Lung (tissue), 12 donors: Measurements from ENCODE around the gene SAMM50. TPM values are rescaled to one million over a fixed set of nuclear protein-coding genes. Genes with fewer than 3 reads are reported as not detected.
A peak's percentile ranks its signal among the peaks of the same experiment; 100 is the strongest.

Experiments used
- ATAC-seq: fragments of 200-7000 bp; cut with Tn5 transposase; one replicate; pipeline ENCODE4 v1.9.1; 2020; ENCODE audit warnings: moderate number of reproducible peaks; ENCODE audit not compliant: insufficient read depth, low FRiP score
- DNase-seq, 3 donors: peaks; one replicate each; pipeline ENCODE4 v3.0.0-alpha.2; 2013 to 2017
- H3K27ac ChIP-seq, 2 donors: one replicate each; pipeline ENCODE4 v1.5.1; 2013; ENCODE audit warnings: mild to moderate bottlenecking in 2 of 2, moderate library complexity in 2 of 2, control low read depth in 1 of 2, inconsistent platforms in 1 of 2, low read depth in 1 of 2, low read length in 1 of 2
- H3K27me3 ChIP-seq, 3 donors: one replicate each; pipeline ENCODE4 v1.5.1; 2013; ENCODE audit warnings: low read length in 2 of 3; ENCODE audit not compliant: control insufficient read depth in 3 of 3, insufficient read depth in 3 of 3
- H3K36me3 ChIP-seq, 4 donors: one replicate each; pipeline ENCODE4 v1.5.1; 2013; ENCODE audit warnings: low read length in 4 of 4, mild to moderate bottlenecking in 1 of 4, moderate library complexity in 1 of 4; ENCODE audit not compliant: control insufficient read depth in 4 of 4, insufficient read depth in 4 of 4
- H3K4me1 ChIP-seq, 5 donors: one replicate each; pipeline ENCODE4 v1.5.1; 2013; ENCODE audit warnings: low read length in 5 of 5, mild to moderate bottlenecking in 2 of 5, moderate library complexity in 1 of 5; ENCODE audit not compliant: control insufficient read depth in 5 of 5, insufficient read depth in 5 of 5
- H3K4me3 ChIP-seq: one replicate; pipeline ENCODE4 v1.5.1; 2013; ENCODE audit warnings: mild to moderate bottlenecking, control low read depth, moderate library complexity
- H3K9ac ChIP-seq, 2 donors: one replicate each; pipeline ENCODE4 v1.5.1; 2013; ENCODE audit warnings: low read length in 2 of 2, control low read depth in 1 of 2; ENCODE audit not compliant: insufficient read depth in 1 of 2
- H3K9me3 ChIP-seq, 4 donors: one replicate each; pipeline ENCODE4 v1.5.1; 2013; ENCODE audit warnings: low read length in 3 of 4, mild to moderate bottlenecking in 1 of 4, moderate library complexity in 1 of 4; ENCODE audit not compliant: control insufficient read depth in 4 of 4, insufficient read depth in 3 of 4
- WGBS, 2 donors: extraction: QIAGEN DNeasy Blood & Tissue Kit; methylation state at CpG; one replicate each; pipeline ENCODE4 v1.1.7; 2013; 5-methylcytosine and 5-hydroxymethylcytosine counted together
- polyA plus RNA-seq, 2 donors: library from polyadenylated mRNA; stranded (reverse); fragments of 200-250 nt; gene quantifications; one replicate each; pipeline ENCODE4 v1.2.1, GENCODE V29; 2013
- total RNA-seq, 2 donors: library from RNA; depleted of rRNA in 1 of 2; stranded (reverse); fragments of >200 nt in 1 of 2; gene quantifications; one replicate each; pipeline ENCODE4 v1.2.1, GENCODE V29; 2014 to 2021
- TF ChIP-seq, protein P1 (sequence below): IDR thresholded peaks from 2 replicates; pipeline ENCODE4 v1.5.1; 2012; ENCODE audit warnings: mild to moderate bottlenecking; ENCODE audit errors: control extremely low read depth, extremely low read depth
- donor health status: control.
- donor health status: control.
- donor health status: Bipolar disorder and iron deficiency.
- donor health status: healthy.
- donor health status: DM: yes; HTN: yes; CAD: no.

The SAMM50 gene
- total and polyA plus RNA-seq, 4 donors, result 11.2 to 35.9 (median 30.5) TPM

GRCh38 chr22:44018594-44018993, 63.4 kb downstream of the SAMM50 start:
- WGBS, 2 donors, result 96 to 99% methylated on average over 9 of the region's 9 CpGs
- Histone ChIP-seq H3K4me3 (no peak overlapping the region), H3K9me3 (no peaks in the 10 kb centered on the region), H3K9ac (no peak overlapping the region), H3K27ac (no peak overlapping the region), H3K4me1 (peaks cover 0 to 32% (median 8%) of the 10 kb centered on the region in 5 donors), H3K27me3 (no peaks in the 10 kb centered on the region), H3K36me3 (no peaks in the 10 kb centered on the region)
- no peak for DNase-seq
- ATAC-seq, result no peak
- TF ChIP-seq, protein P1, sequence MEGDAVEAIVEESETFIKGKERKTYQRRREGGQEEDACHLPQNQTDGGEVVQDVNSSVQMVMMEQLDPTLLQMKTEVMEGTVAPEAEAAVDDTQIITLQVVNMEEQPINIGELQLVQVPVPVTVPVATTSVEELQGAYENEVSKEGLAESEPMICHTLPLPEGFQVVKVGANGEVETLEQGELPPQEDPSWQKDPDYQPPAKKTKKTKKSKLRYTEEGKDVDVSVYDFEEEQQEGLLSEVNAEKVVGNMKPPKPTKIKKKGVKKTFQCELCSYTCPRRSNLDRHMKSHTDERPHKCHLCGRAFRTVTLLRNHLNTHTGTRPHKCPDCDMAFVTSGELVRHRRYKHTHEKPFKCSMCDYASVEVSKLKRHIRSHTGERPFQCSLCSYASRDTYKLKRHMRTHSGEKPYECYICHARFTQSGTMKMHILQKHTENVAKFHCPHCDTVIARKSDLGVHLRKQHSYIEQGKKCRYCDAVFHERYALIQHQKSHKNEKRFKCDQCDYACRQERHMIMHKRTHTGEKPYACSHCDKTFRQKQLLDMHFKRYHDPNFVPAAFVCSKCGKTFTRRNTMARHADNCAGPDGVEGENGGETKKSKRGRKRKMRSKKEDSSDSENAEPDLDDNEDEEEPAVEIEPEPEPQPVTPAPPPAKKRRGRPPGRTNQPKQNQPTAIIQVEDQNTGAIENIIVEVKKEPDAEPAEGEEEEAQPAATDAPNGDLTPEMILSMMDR, result no peak

DNA sequence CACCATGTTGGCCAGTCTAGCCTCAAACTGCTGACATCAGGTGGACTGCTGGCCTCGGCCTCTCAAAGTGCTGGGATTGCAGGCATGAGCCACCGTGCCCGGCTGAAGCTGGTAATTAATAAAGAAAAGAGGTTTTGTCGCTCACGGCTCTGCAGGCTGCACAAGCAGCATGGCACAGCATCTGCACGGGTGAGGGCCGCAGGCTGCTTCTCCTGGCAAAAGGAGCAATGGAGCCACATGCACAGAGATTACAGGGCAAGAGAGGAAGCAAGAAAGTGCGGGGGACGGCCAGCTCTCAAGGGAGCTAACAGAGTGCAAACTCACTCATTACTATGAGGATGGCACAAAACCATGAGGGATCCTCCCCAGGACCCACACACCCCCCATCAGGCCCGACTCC, 64.2 kb downstream of the SAMM50 start:
- DNase-seq, result no peak
- TF ChIP-seq, protein P1, result no peak
- H3K36me3 ChIP-seq, result no peaks in the 10 kb centered on the region
- H3K9me3 ChIP-seq, result no peaks in the 10 kb centered on the region
- H3K27ac ChIP-seq, result no peak overlapping the region
- no peaks in the 10 kb centered on the region for H3K27me3 ChIP-seq
- no peak overlapping the region for H3K4me3 ChIP-seq
- 92 to 93% methylated on average over 10 of the region's 10 CpGs for WGBS, 2 donors
- H3K9ac ChIP-seq, result no peak overlapping the region
- H3K4me1 ChIP-seq, result peaks cover 0 to 28% (median 8%) of the 10 kb centered on the region in 5 donors
- no peak for ATAC-seq

DNA sequence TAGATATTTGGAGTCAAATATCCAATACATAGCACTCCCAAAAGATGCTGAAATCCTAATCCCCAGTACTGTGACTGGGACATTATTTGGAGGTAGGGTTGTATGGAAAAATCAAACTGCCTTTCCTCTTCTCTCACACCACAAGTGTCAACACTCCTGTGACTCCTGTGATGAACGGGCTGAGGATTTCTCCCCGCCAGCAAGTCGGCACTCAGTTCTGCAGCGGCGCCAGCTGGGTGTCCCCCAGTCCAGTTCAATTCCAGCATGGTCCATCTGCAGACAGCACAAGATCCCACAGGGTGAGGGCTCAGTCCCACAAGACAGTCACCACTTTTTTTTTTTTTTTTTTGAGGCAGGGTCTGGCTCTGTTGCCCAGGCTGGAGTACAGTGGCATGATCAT, 64.6 kb downstream of the SAMM50 start:
- Histone ChIP-seq H3K4me3 (no peak overlapping the region), H3K27ac (no peak overlapping the region), H3K4me1 (peaks cover 0 to 26% (median 8%) of the 10 kb centered on the region in 5 donors), H3K27me3 (no peaks in the 10 kb centered on the region), H3K9me3 (no peaks in the 10 kb centered on the region), H3K9ac (no peak overlapping the region), H3K36me3 (no peaks in the 10 kb centered on the region)
- ATAC-seq (no peak), DNase-seq (no peak)
- TF ChIP-seq, protein P1, result no peak
- WGBS, 2 donors, result 90 to 92% methylated on average over 5 of the region's 5 CpGs

DNA sequence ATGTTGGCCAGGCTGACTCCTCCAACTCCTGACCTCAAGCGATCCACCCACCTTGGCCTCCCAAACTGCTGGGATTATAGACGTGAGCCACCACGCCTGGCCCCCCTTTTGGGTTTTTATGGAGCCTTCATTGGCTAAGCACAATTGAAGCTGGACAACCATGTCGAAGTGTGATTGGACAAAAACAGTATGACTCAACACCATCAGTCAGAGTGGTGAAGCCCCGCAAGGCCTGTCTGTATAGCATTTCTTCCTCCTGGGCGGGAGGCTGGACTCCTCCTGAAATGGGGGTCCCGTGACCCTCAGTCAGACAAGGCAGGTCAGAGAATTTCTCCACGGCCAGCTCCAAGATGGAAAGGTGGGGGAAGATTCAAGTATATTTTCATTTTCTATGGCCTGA, 65.7 kb downstream of the SAMM50 start:
- Histone ChIP-seq H3K27me3 (no peaks in the 10 kb centered on the region), H3K36me3 (no peaks in the 10 kb centered on the region), H3K9me3 (no peaks in the 10 kb centered on the region), H3K4me3 (no peak overlapping the region), H3K9ac (peak overlapping the region in 1 of 2 donors; percentile 32), H3K27ac (no peak overlapping the region), H3K4me1 (peaks cover 0 to 30% (median 13%) of the 10 kb centered on the region in 5 donors)
- WGBS, 2 donors, result 95 to 97% methylated on average over 8 of the region's 8 CpGs
- TF ChIP-seq, protein P1, result no peak
- DNase-seq (no peak), ATAC-seq (no peak)
